ENCODE results near the gene ARL16. TPM values are rescaled to one million over a fixed set of nuclear protein-coding genes. Genes with fewer than 3 reads are reported as not detected.

ARL16 gene
- total and polyA plus RNA-seq, 2 of the 4 experiments (the other 2 are of a cell fraction): 51.1 to 77.9 TPM

DNA sequence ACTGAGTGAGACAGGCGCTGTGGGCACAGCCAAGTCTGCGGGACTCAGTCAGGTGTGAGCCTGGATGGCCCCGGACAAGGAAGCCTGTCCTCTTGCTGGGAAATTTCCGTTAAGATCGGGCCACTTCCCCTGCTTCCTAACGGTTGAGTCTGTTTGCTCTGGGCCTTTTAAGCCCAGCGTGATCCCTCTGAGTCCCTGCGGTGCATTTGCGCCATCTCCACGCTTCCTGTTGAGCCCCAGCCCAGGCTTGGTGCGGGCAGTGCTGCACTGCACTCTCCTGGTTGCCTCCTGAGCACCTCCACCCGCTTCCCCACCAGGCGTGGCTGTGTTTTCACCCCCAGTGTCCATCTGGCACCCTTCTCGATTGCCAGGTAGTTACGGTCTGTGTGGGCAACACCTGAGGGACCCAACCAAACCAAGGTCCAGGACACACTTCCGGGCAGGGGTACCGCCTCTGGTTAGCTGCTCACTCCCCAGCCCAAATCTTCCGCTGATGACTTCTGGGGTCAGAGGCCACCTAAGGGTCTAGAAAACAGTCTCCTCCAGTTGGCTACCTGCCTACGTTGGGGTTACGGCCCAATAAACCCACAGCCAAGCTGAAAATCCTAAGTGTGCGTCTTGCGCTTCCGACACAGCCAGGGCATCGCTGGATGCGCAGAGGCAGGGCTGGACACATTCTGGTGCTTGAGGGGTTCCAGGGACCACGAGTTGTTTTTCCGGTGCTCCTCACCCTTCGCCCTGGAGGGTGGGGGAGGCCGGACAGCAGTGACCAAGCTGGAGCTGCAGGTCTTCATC is 27.1 kb upstream of the ARL16 start:
- DNase-seq (no peak), ATAC-seq (ENCODE audit: low read depth) (no peak)
- TF ChIP-seq MAFK (IDR thresholded peaks at IDR 0.05; ENCODE audit: low read depth, low read length): no peak
- TF ChIP-seq FOS (IDR thresholded peaks at IDR 0.05; ENCODE audit: low read depth, low read length): no peak
- no peak for TF ChIP-seq POLR2A (IDR thresholded peaks at IDR 0.05; ENCODE audit: low read depth, low read length)
- TF ChIP-seq, protein P1, sequence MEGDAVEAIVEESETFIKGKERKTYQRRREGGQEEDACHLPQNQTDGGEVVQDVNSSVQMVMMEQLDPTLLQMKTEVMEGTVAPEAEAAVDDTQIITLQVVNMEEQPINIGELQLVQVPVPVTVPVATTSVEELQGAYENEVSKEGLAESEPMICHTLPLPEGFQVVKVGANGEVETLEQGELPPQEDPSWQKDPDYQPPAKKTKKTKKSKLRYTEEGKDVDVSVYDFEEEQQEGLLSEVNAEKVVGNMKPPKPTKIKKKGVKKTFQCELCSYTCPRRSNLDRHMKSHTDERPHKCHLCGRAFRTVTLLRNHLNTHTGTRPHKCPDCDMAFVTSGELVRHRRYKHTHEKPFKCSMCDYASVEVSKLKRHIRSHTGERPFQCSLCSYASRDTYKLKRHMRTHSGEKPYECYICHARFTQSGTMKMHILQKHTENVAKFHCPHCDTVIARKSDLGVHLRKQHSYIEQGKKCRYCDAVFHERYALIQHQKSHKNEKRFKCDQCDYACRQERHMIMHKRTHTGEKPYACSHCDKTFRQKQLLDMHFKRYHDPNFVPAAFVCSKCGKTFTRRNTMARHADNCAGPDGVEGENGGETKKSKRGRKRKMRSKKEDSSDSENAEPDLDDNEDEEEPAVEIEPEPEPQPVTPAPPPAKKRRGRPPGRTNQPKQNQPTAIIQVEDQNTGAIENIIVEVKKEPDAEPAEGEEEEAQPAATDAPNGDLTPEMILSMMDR (conservative IDR thresholded peaks at IDR 0.05; ENCODE audit: low read depth, low read length): no peak
- TF ChIP-seq, protein P2, sequence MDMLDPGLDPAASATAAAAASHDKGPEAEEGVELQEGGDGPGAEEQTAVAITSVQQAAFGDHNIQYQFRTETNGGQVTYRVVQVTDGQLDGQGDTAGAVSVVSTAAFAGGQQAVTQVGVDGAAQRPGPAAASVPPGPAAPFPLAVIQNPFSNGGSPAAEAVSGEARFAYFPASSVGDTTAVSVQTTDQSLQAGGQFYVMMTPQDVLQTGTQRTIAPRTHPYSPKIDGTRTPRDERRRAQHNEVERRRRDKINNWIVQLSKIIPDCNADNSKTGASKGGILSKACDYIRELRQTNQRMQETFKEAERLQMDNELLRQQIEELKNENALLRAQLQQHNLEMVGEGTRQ (IDR thresholded peaks at IDR 0.05; ENCODE audit: low read depth, low read length): no peak
- TF ChIP-seq MXI1 (IDR thresholded peaks at IDR 0.05; ENCODE audit: borderline replicate concordance, low read depth, low read length): no peak
- no peak for TF ChIP-seq BHLHE40 (IDR thresholded peaks at IDR 0.05; ENCODE audit: low read depth, low read length)
- no peak for TF ChIP-seq RCOR1 (IDR thresholded peaks at IDR 0.05; ENCODE audit: insufficient replicate concordance, low read length)
- no peak for TF ChIP-seq NFE2L2 (IDR thresholded peaks at IDR 0.05; ENCODE audit: low read depth, low read length)
- TF ChIP-seq RAD21 (IDR thresholded peaks at IDR 0.05; ENCODE audit: low read length): no peak
- TF ChIP-seq, protein P3, sequence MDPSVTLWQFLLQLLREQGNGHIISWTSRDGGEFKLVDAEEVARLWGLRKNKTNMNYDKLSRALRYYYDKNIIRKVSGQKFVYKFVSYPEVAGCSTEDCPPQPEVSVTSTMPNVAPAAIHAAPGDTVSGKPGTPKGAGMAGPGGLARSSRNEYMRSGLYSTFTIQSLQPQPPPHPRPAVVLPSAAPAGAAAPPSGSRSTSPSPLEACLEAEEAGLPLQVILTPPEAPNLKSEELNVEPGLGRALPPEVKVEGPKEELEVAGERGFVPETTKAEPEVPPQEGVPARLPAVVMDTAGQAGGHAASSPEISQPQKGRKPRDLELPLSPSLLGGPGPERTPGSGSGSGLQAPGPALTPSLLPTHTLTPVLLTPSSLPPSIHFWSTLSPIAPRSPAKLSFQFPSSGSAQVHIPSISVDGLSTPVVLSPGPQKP (IDR thresholded peaks at IDR 0.05; ENCODE audit: borderline replicate concordance, low read depth, low read length): no peak
- no peak for TF ChIP-seq RFX5 (IDR thresholded peaks at IDR 0.05; ENCODE audit: low read depth, low read length)
- no peak for TF ChIP-seq CEBPB (IDR thresholded peaks at IDR 0.05; ENCODE audit: low read depth, low read length)
- no peak for TF ChIP-seq MAZ (IDR thresholded peaks at IDR 0.05; ENCODE audit: borderline replicate concordance, low read depth, low read length)
- TF ChIP-seq CHD1 (IDR thresholded peaks at IDR 0.05; ENCODE audit: low read depth, low read length): no peak
- peak overlapping the region; percentile 64; the same call in 1 of the 2 replicates for H4K5ac ChIP-seq (ENCODE audit: low read depth, low read length)
- no peak overlapping the region for H4K91ac ChIP-seq (ENCODE audit: insufficient read depth, low read depth, low read length)
- no peak overlapping the region for H2BK15ac ChIP-seq (ENCODE audit: low read depth, low read length)
- H2BK5ac ChIP-seq (ENCODE audit: low read depth, low read length, poor library complexity, severe bottlenecking): no peak overlapping the region
- ChIA-PET POLR2A (ENCODE audit: unreplicated experiment) (no interaction called here), CTCF (no interaction called here)
- no peaks in the 10 kb centered on the region for H3K9me3 ChIP-seq (ENCODE audit: control insufficient read depth, insufficient read depth, low read length)
- no peaks in the 10 kb centered on the region; the same call in 1 of the 2 replicates for H4K20me1 ChIP-seq (ENCODE audit: insufficient read depth, low read length)
- peaks cover 8% of the 10 kb centered on the region for H3K9me1 ChIP-seq (ENCODE audit: insufficient read depth, low read length)
- H3K9ac ChIP-seq (ENCODE audit: low read depth, low read length): no peak overlapping the region
- H3K4ac ChIP-seq (ENCODE audit: low read depth, low read length): peak overlapping the region; percentile 4; the same call in 1 of the 2 replicates
- no peak overlapping the region for H3K4me3 ChIP-seq (ENCODE audit: insufficient read depth, low read depth, low read length)
- no peaks in the 10 kb centered on the region for H3K27me3 ChIP-seq (ENCODE audit: control insufficient read depth, insufficient read depth, low read length)
- no peak overlapping the region for H3K27ac ChIP-seq (ENCODE audit: insufficient read depth, low read length)
- H2AFZ ChIP-seq (replicated peaks; ENCODE audit: low read length, poor library complexity): peak overlapping the region; percentile 81
- peak overlapping the region in 1 of 2 experiments; percentile 9; a peak in 1 of 4 replicates for H4K8ac ChIP-seq (ENCODE audit: low read depth in 2 of 2, low read length in 2 of 2)
- peak overlapping the region; percentile 23; the same call in 1 of the 2 replicates for H2BK120ac ChIP-seq (ENCODE audit: low read depth, low read length)
- intact Hi-C loops (cut with micrococcal nuclease): no loop called here
- H3K79me1 ChIP-seq (ENCODE audit: low read depth in 1 of 2, low read length in 2 of 2): peaks cover 14 to 40% of the 10 kb centered on the region in 2 experiments
- no peak overlapping the region for H3K18ac ChIP-seq (ENCODE audit: low read depth, low read length)
- H3K36me3 ChIP-seq (ENCODE audit: control insufficient read depth, insufficient read depth, low read length): peaks cover 10% of the 10 kb centered on the region
- BruUV-seq (replicated peaks): no TSS peak
- H3K56ac ChIP-seq (ENCODE audit: extremely low read depth, insufficient read depth, low read length): no peak overlapping the region
- peak overlapping the region; percentile 90 for H2AK9ac ChIP-seq (replicated peaks; ENCODE audit: low read depth, low read length, poor library complexity)
- in situ Hi-C loops (cut with MboI; ENCODE audit: low sequenced_read_pairs): no loop called here
- H2BK20ac ChIP-seq (ENCODE audit: low read depth, low read length): no peak overlapping the region
- H2AK5ac ChIP-seq (ENCODE audit: low read depth, low read length): peak overlapping the region; percentile 38; the same call in 1 of the 2 replicates
- peak overlapping the region; percentile 71 for H3K23ac ChIP-seq (ENCODE audit: low read depth, low read length)
- peaks cover 18% of the 10 kb centered on the region for H3K4me1 ChIP-seq (ENCODE audit: control insufficient read depth, insufficient read depth, low read length)
- peak overlapping the region; percentile 36 for H3K4me2 ChIP-seq (ENCODE audit: low read depth, low read length)
- 16% methylated on average over 26 of the region's 29 CpGs; no CpG with 5 or more reads in 1 of the 2 experiments for WGBS, 2 experiments (ENCODE audit: extremely low coverage in 2 of 2, insufficient read length in 1 of 2)
- dilution Hi-C loops (cut with HindIII; ENCODE audit: low sequenced_read_pairs, unreplicated experiment): no loop called here
- peak overlapping the region; percentile 8; the same call in 1 of the 2 replicates for H3K14ac ChIP-seq (replicated peaks; ENCODE audit: low read depth, low read length)

All from IMR-90 (cell line).